H1 (cell line): ENCODE results near the gene GRB14. TPM values are rescaled to one million over a fixed set of nuclear protein-coding genes. Genes with fewer than 3 reads are reported as not detected.

Source experiments
- CHD7 ChIP-seq: fragments of 300-600 bp; sonication (generic); IDR thresholded peaks from 2 replicates; pipeline ENCODE4 v1.7.1; 2012; ENCODE audit warnings: low read length, moderate library complexity, mild to moderate bottlenecking, inconsistent platforms; ENCODE audit not compliant: insufficient replicate concordance
- SP1 ChIP-seq: IDR thresholded peaks from 2 replicates; pipeline ENCODE4 v1.6.1; 2011; ENCODE audit warnings: low read depth, low read length
- polyA plus RNA-seq, 7 experiments: library from polyadenylated mRNA; depleted of rRNA in 3 of 7; stranded (reverse) in 5 of 7; unstranded in 2 of 7; fragments of >200 nt in 5 of 7; fragments of 200-250 nt in 2 of 7; gene quantifications; 1 replicate in 5 of 7; 2 replicates in 1 of 7; 4 replicates in 1 of 7; pipeline versions ENCODE4 v1.2.1 to v1.2.3, GENCODE V29; 2011 to 2013; ENCODE audit warnings: missing spikeins in 2 of 7, mixed read lengths in 2 of 7
- total RNA-seq: library from RNA; stranded (reverse); fragmentation: NEBNext Ultra II Directional; extraction: Animal tissue kit (Norgen Biotek cat#: 25700); gene quantifications from 2 replicates; pipeline ENCODE4 v1.2.1, GENCODE V29; 2021

GRB14 gene
- total and polyA plus RNA-seq, 2 of the 8 experiments (the other 6 are each of a cell fraction or from before 2014, with no cell fraction given): 2.5 to 11.6 TPM

DNA sequence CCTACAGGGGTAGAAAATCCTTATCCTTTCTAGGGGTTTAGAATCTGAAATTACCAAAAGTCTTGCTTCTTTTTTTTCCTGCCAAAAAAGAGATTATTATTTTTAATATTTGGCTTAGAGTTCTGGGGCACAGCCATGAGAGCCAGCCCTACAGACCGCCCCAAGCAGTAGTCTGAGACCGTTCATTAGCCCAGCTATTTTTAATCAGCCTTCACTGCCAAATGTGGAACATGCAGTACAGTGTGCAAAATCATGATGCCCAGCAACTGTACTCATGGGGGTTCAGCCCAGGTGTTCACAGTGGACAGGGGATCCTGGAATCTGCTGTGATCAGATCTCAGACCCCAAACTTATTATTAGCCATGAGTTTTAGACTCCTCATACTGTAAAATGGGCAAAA, 60.4 kb downstream of the GRB14 start (continued):
- TF ChIP-seq CHD7 (no peak), SP1 (no peak)
